Right cardiac atrium (tissue), 5 donors: ENCODE results near the gene ACAD10. TPM values are rescaled to one million over a fixed set of nuclear protein-coding genes. Genes with fewer than 3 reads are reported as not detected.

Experiments
- ATAC-seq, 2 donors: fragments of 200-7000 bp; cut with Tn5 transposase; one replicate each; pipeline versions ENCODE4 v1.8.0 to v1.9.1; 2020; ENCODE audit warnings: moderate library complexity in 2 of 2, mild to moderate bottlenecking in 1 of 2
- DNase-seq, 3 donors: peaks; one replicate each; pipeline ENCODE4 v3.0.0-alpha.2; 2020
- H3K27ac ChIP-seq: one replicate; pipeline ENCODE4 v1.5.1; 2013; ENCODE audit warnings: mild to moderate bottlenecking, low read length, control low read depth, moderate library complexity
- H3K27me3 ChIP-seq: one replicate; pipeline ENCODE4 v1.6.1; 2013; ENCODE audit not compliant: control insufficient read depth, insufficient read depth
- H3K4me1 ChIP-seq: one replicate; pipeline ENCODE4 v1.6.1; 2013; ENCODE audit warnings: low read length; ENCODE audit not compliant: control insufficient read depth, insufficient read depth
- H3K4me3 ChIP-seq: one replicate; pipeline ENCODE4 v1.5.1; 2013; ENCODE audit warnings: low read length, control low read depth
- H3K9me3 ChIP-seq: one replicate; pipeline ENCODE4 v1.6.1; 2013; ENCODE audit warnings: low read length; ENCODE audit not compliant: control insufficient read depth
- WGBS: extraction: QIAGEN DNeasy Blood & Tissue Kit; methylation state at CpG from one replicate; pipeline ENCODE4 v1.1.7; 2013; 5-methylcytosine and 5-hydroxymethylcytosine counted together
- intact Hi-C, 4 donors: fragments of 100-400 bp; cut with DNase I; formaldehyde crosslinking; loops; one replicate each; pipeline versions ENCODE4 v1.11.0 to v1.14.0; 2022 to 2023
- polyA plus RNA-seq: library from polyadenylated mRNA; stranded (reverse); fragments of 200-250 nt; gene quantifications from one replicate; pipeline ENCODE4 v1.2.3, GENCODE V29; 2013
- total RNA-seq, 4 donors: library from RNA; stranded (reverse); fragmentation: NEBNext Ultra II Directional; extraction: Animal tissue kit (Norgen Biotek cat#: 25700); gene quantifications; one replicate each; pipeline ENCODE4 v1.2.1, GENCODE V29; 2021
- donor health status: healthy with polysubstance abuse.
- donor health status: DM: no; HTN: yes; CAD: no.
- donor health status: DM: no; HTN: no; CAD: no.
- donor health status: DM: no; HTN: yes; CAD: no; lungs with severe emphysema.
- donor health status: DM: yes; HTN: yes; CAD: no.

ACAD10 gene
- total and polyA plus RNA-seq, 5 donors = 17.4 to 30.0 (median 21.6) TPM

GRCh38 chr12:111753144-111753881 is 67.5 kb downstream of the ACAD10 start:
- DNase-seq = peak; percentile 77 to 89 (median 88)
- H3K4me3 ChIP-seq = no peak overlapping the region
- H3K9me3 ChIP-seq = no peaks in the 10 kb centered on the region
- intact Hi-C loops = loop anchor here in 2 of 4 donors (2.0 to 5.0 kb wide), 3 partner anchors 39 to 59 kb away; no protein-coding TSS in a partner anchor
- peaks cover 21% of the 10 kb centered on the region for H3K4me1 ChIP-seq
- ATAC-seq = peak; percentile 83 to 84
- H3K27me3 ChIP-seq = no peaks in the 10 kb centered on the region
- 54% methylated on average over 23 of the region's 23 CpGs for WGBS
- no peak overlapping the region for H3K27ac ChIP-seq

DNA sequence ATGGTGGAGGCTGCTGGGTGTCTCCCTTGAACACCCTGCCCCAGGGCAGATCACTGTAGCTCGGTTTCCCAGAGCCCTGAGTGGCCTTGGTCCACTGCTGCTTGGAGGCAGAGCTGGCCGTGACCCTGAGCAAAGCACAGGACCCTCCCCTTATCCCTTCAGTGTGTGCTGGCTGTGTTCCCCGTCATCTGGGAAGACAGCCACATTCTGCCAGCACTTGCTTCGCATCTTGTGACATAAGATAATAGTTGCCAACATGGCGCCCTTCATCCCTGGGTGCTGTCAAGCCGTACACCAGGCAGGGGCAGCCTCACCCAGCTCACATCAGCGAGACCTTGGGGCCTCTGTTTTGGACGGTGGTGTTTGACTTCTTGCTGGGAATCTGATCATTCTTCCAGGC is 68.8 kb downstream of the ACAD10 start:
- Histone ChIP-seq H3K9me3 (no peaks in the 10 kb centered on the region), H3K27ac (peak overlapping the region; percentile 85), H3K4me3 (no peak overlapping the region), H3K4me1 (peaks cover 21% of the 10 kb centered on the region), H3K27me3 (no peaks in the 10 kb centered on the region)
- ATAC-seq (peak; percentile 28 to 50), DNase-seq (peak; percentile 49 to 85 (median 81))
- WGBS = 47% methylated on average over 8 of the region's 8 CpGs
- intact Hi-C loops = loop anchor here (5.0 kb wide), 2 partner anchors 38 to 58 kb away; no protein-coding TSS in a partner anchor

GRCh38 chr12:111756196-111756595 is 70.3 kb downstream of the ACAD10 start:
- Histone ChIP-seq H3K9me3 (no peaks in the 10 kb centered on the region), H3K27ac (peak overlapping the region; percentile 72), H3K4me3 (no peak overlapping the region), H3K27me3 (no peaks in the 10 kb centered on the region), H3K4me1 (peaks cover 21% of the 10 kb centered on the region)
- WGBS = 78% methylated on average over 15 of the region's 15 CpGs
- intact Hi-C loops = loop anchor here in 2 of 4 donors (5.0 kb wide), 2 partner anchors 36 to 56 kb away; no protein-coding TSS in a partner anchor
- DNase-seq (peak in 1 of 3 donors; percentile 52), ATAC-seq (no peak)

DNA sequence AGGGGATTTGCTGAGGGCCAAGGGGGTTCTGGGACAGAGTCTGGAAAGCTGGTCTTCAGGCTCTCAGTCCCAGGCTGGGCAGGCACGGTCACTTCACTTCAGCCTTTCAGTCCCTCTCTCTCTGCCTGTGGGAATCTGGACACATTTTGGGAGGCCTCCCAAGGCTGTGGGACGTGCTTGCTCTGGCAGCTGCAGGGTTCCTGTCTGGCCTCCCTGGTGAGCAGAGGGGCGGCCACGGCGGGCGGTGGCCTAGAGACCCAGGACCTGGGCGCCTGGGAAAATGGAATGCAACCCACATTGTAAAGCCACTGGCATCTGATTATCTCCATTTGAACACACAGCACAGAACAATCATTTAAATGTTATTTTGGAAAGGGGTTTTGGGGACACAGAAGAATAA is 70.8 kb downstream of the ACAD10 start:
- peaks cover 21% of the 10 kb centered on the region for H3K4me1 ChIP-seq
- no peak overlapping the region for H3K4me3 ChIP-seq
- WGBS = 58% methylated on average over 7 of the region's 7 CpGs
- peak; percentile 26 to 44 for ATAC-seq
- DNase-seq = peak; percentile 44 to 78 (median 75)
- H3K9me3 ChIP-seq = no peaks in the 10 kb centered on the region
- no peaks in the 10 kb centered on the region for H3K27me3 ChIP-seq
- intact Hi-C loops = loop anchor here in 2 of 4 donors (5.0 kb wide), 2 partner anchors 36 to 56 kb away; no protein-coding TSS in a partner anchor
- H3K27ac ChIP-seq = peak overlapping the region; percentile 72

GRCh38 chr12:111757361-111758119 is 71.7 kb downstream of the ACAD10 start:
- H3K27ac ChIP-seq = peak overlapping the region; percentile 85
- ATAC-seq (peak; percentile 8 to 37), DNase-seq (peak; percentile 73 to 90 (median 90))
- WGBS = 43% methylated on average over 15 of the region's 15 CpGs
- intact Hi-C loops = loop anchor here in 2 of 4 donors (5.0 kb wide), 2 partner anchors 35 to 55 kb away; no protein-coding TSS in a partner anchor
- H3K9me3 ChIP-seq = no peaks in the 10 kb centered on the region
- H3K4me1 ChIP-seq = peaks cover 21% of the 10 kb centered on the region
- H3K4me3 ChIP-seq = no peak overlapping the region
- H3K27me3 ChIP-seq = no peaks in the 10 kb centered on the region

DNA sequence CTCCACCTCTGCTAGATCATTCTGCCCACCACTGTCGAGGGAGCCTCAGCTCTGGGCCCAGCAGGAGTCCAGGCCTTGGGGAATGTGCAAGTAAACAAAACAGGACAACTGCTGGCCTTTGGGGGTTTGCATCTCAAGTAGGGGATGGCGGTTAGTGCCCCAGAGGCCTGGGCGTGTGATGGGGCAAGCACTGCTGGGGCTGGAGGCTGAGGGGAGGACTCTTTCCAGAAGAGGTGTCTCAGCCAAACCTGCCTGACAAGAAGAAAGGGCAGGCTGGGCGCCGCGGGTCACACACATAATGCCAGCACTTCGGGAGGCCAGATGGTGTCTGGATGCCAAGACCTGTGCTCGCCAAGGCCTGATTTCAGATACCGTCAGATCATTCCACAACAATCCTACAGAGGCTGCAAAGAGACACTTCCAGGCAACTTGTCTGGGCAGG is 72.3 kb downstream of the ACAD10 start:
- intact Hi-C loops = loop anchor here in 2 of 4 donors (5.0 kb wide), 2 partner anchors 34 to 54 kb away; no protein-coding TSS in a partner anchor
- H3K27ac ChIP-seq = peak overlapping the region; percentile 85
- WGBS = 48% methylated on average over 9 of the region's 9 CpGs

DNA sequence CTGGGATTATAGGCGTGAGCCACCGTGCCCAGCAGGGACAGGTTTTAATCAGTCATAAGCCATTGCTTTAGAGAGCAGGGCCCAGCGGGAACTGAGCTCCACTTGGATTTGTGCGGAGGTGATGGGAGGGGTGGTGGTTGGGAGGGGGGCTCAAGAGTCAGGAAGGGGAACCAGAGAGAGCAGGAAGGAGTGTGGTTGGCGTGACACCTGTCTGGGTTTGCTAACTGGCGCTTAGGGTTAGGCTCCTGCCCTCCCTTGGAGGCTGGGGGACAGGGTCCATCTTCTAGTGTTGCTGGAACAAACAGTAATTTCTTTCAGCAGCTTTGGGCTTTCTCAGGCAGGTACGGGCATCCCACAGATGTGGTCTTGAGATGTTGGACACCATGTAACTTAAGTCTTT is 73.4 kb downstream of the ACAD10 start:
- WGBS = 83% methylated on average over 7 of the region's 7 CpGs
- Histone ChIP-seq H3K4me3 (no peak overlapping the region), H3K27me3 (no peaks in the 10 kb centered on the region), H3K4me1 (peaks cover 21% of the 10 kb centered on the region), H3K9me3 (no peaks in the 10 kb centered on the region), H3K27ac (no peak overlapping the region)
- ATAC-seq (no peak), DNase-seq (no peak)
- intact Hi-C loops = loop anchor here in 2 of 4 donors (5.0 kb wide), 2 partner anchors 33 to 53 kb away; no protein-coding TSS in a partner anchor

More for the DNA sequence above, 72.3 kb downstream of the ACAD10 start:
- Histone ChIP-seq H3K4me3 (no peak overlapping the region), H3K9me3 (no peaks in the 10 kb centered on the region), H3K4me1 (peaks cover 21% of the 10 kb centered on the region), H3K27me3 (no peaks in the 10 kb centered on the region)
- ATAC-seq (peak; percentile 32 to 41), DNase-seq (peak; percentile 63 to 81 (median 78))

GRCh38 chr12:111759991-111760390 is 74.1 kb downstream of the ACAD10 start:
- no peak overlapping the region for H3K27ac ChIP-seq
- ATAC-seq (no peak), DNase-seq (no peak)
- H3K4me3 ChIP-seq = no peak overlapping the region
- peaks cover 16% of the 10 kb centered on the region for H3K4me1 ChIP-seq
- no peaks in the 10 kb centered on the region for H3K9me3 ChIP-seq
- WGBS = 88% methylated on average over 9 of the region's 9 CpGs
- intact Hi-C loops = loop anchor here in 2 of 4 donors (5.0 kb wide), 2 partner anchors 32 to 52 kb away; no protein-coding TSS in a partner anchor
- no peaks in the 10 kb centered on the region for H3K27me3 ChIP-seq

GRCh38 chr12:111761099-111761498 is 75.2 kb downstream of the ACAD10 start:
- peaks cover 16% of the 10 kb centered on the region for H3K4me1 ChIP-seq
- no peaks in the 10 kb centered on the region for H3K9me3 ChIP-seq
- 75% methylated on average over 5 of the region's 5 CpGs for WGBS
- no peak overlapping the region for H3K4me3 ChIP-seq
- no peak overlapping the region for H3K27ac ChIP-seq
- no peaks in the 10 kb centered on the region for H3K27me3 ChIP-seq
- intact Hi-C loops = no loop called here
- ATAC-seq = no peak
- no peak for DNase-seq

DNA sequence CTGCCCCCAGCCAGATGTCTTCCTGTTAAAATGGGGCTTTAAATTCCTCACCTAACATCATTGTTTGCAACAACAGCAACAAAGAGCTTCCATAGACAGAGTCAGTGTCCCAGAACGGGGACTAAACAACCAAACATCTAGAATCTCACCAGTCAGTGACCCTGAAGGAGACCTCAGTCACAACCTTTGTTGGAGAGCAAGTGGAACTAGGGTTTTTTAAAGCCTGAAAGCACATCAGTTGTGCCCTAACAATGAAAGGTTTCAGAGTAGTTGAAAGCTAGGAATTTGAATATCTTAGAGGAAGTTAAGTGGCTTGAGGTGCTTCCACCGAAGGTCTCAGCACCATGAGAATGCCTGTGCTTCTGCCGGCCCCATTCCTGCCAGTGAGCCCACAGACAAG is 75.9 kb downstream of the ACAD10 start:
- Histone ChIP-seq H3K27me3 (no peaks in the 10 kb centered on the region), H3K9me3 (no peaks in the 10 kb centered on the region), H3K4me1 (peaks cover 10% of the 10 kb centered on the region), H3K4me3 (no peak overlapping the region), H3K27ac (no peak overlapping the region)
- WGBS = 46% methylated on average over 3 of the region's 3 CpGs
- intact Hi-C loops = no loop called here
- DNase-seq = no peak
- ATAC-seq = no peak
